Right ventricle myocardium inferior (tissue), 1 donor: ENCODE results near the gene CSTF3. TPM values are rescaled to one million over a fixed set of nuclear protein-coding genes. Genes with fewer than 3 reads are reported as not detected.
A peak's percentile ranks its signal among the peaks of the same experiment; 100 is the strongest.
"Not testable (repeated sequence)": the region's sequence is repeated elsewhere in the genome, so short reads cannot be mapped to it uniquely, and the experiment has no call there.

Source experiments
- ATAC-seq: fragments of 200-7000 bp; cut with Tn5 transposase; one replicate; pipeline ENCODE4 v1.9.1; 2020; ENCODE audit warnings: mild to moderate bottlenecking, moderate library complexity
- DNase-seq: peaks from one replicate; pipeline ENCODE4 v3.0.0; 2021; ENCODE audit errors: missing footprints
- intact Hi-C: fragments of 100-400 bp; cut with DNase I; formaldehyde crosslinking; loops from one replicate; pipeline ENCODE4 v1.11.0; 2022
- total RNA-seq: library from RNA; stranded (reverse); fragmentation: NEBNext Ultra II Directional; extraction: Animal tissue kit (Norgen Biotek cat#: 25700); gene quantifications from one replicate; pipeline ENCODE4 v1.2.1, GENCODE V29; 2021
- donor health status: DM: no; HTN: yes; CAD: no; lungs with severe emphysema.

CSTF3 gene
- total RNA-seq, 1 donor from 2014 or later = 12.6 TPM

- intact Hi-C loops = no loop called here
- ATAC-seq (no peak), DNase-seq (no peak)
Observed at GRCh38 chr11:33171251-33171650, 10.0 kb upstream of the CSTF3 start.

- ATAC-seq (peak; percentile 24), DNase-seq (no peak)
- intact Hi-C loops = loop anchor here (10.0 kb wide), 1 partner anchor 376 kb away; no protein-coding TSS in a partner anchor
Observed at GRCh38 chr11:33168709-33169200, 7.5 kb upstream of the CSTF3 start.

GRCh38 chr11:33162831-33163230, 1.6 kb upstream of the CSTF3 start:
- ATAC-seq = no peak

GRCh38 chr11:33160587-33160986, 693 bp downstream of the CSTF3 start:
- ATAC-seq (no peak), DNase-seq (no peak)
- intact Hi-C loops = loop anchor here (5.0 to 10.0 kb wide), 2 partner anchors 384 to 532 kb away; no protein-coding TSS in a partner anchor

More at GRCh38 chr11:33162831-33163230, 1.6 kb upstream of the CSTF3 start:
- intact Hi-C loops = loop anchor here (5.0 to 10.0 kb wide), 2 partner anchors 382 to 529 kb away; no protein-coding TSS in a partner anchor
- DNase-seq = no peak

- ATAC-seq (no peak), DNase-seq (no peak)
- intact Hi-C loops = loop anchor here (5.0 to 10.0 kb wide), 2 partner anchors 385 to 532 kb away; no protein-coding TSS in a partner anchor
Observed at GRCh38 chr11:33160136-33160535, 1.1 kb downstream of the CSTF3 start.

- intact Hi-C loops, DNase-seq, ATAC-seq: not testable (repeated sequence)
Observed at GRCh38 chr11:33159378-33159867, 1.9 kb downstream of the CSTF3 start.

- ATAC-seq = no peak
- intact Hi-C loops = no loop called here
- DNase-seq = no peak
Observed at GRCh38 chr11:33158596-33159275, 2.5 kb downstream of the CSTF3 start.

GRCh38 chr11:33157103-33158027, 3.9 kb downstream of the CSTF3 start:
- DNase-seq (no peak), ATAC-seq (no peak)
- intact Hi-C loops = no loop called here

- ATAC-seq (no peak), DNase-seq (no peak)
- intact Hi-C loops = no loop called here
Observed at GRCh38 chr11:33151399-33151798, 9.9 kb downstream of the CSTF3 start.

- DNase-seq = no peak
- no peak for ATAC-seq
- intact Hi-C loops = no loop called here
Observed at GRCh38 chr11:33147559-33147958, 13.7 kb downstream of the CSTF3 start.

- intact Hi-C loops = no loop called here
- no peak for ATAC-seq
Observed at GRCh38 chr11:33135768-33136443, 25.4 kb downstream of the CSTF3 start.

GRCh38 chr11:33135216-33135615, 26.1 kb downstream of the CSTF3 start:
- ATAC-seq (no peak), DNase-seq (no peak)
- intact Hi-C loops = no loop called here

More at GRCh38 chr11:33135768-33136443, 25.4 kb downstream of the CSTF3 start:
- DNase-seq = no peak

GRCh38 chr11:33134276-33134675, 27.0 kb downstream of the CSTF3 start:
- ATAC-seq (no peak), DNase-seq (no peak)
- intact Hi-C loops = no loop called here

- intact Hi-C loops = no loop called here
- ATAC-seq (no peak), DNase-seq (no peak)
Observed at GRCh38 chr11:33133761-33134160, 27.5 kb downstream of the CSTF3 start.

- intact Hi-C loops = no loop called here
- no peak for ATAC-seq
- DNase-seq = no peak
Observed at GRCh38 chr11:33132510-33132909, 28.8 kb downstream of the CSTF3 start.

GRCh38 chr11:33128739-33129138, 32.5 kb downstream of the CSTF3 start:
- no peak for DNase-seq
- ATAC-seq = no peak
- intact Hi-C loops = no loop called here

- no peak for DNase-seq
- intact Hi-C loops = no loop called here
- ATAC-seq = no peak
Observed at GRCh38 chr11:33125611-33126010, 35.7 kb downstream of the CSTF3 start.

GRCh38 chr11:33125025-33125424, 36.3 kb downstream of the CSTF3 start:
- no peak for ATAC-seq
- DNase-seq = no peak
- intact Hi-C loops = no loop called here

GRCh38 chr11:33122696-33123095, 38.6 kb downstream of the CSTF3 start:
- DNase-seq, intact Hi-C loops, ATAC-seq: not testable (repeated sequence)
